GM19193 (cell line): ENCODE results near the gene GOLPH3.

Experiments used
- POLR2A ChIP-seq: IDR thresholded peaks from 4 replicates; pipeline ENCODE4 v1.6.1; 2011; ENCODE audit not compliant: insufficient read depth, insufficient read length; ENCODE audit errors: extremely low read depth

GOLPH3 gene

GRCh38 chr5:32123889-32124676, 50.0 kb downstream of the GOLPH3 start:
- no peak for TF ChIP-seq POLR2A

- TF ChIP-seq POLR2A = no peak
Measured at GRCh38 chr5:32123058-32123805, 50.9 kb downstream of the GOLPH3 start.

- no peak for TF ChIP-seq POLR2A
Measured at GRCh38 chr5:32116574-32117313, 57.4 kb downstream of the GOLPH3 start.

- no peak for TF ChIP-seq POLR2A
Measured at GRCh38 chr5:32115985-32116384, 58.1 kb downstream of the GOLPH3 start.

GRCh38 chr5:32110111-32110696, 63.9 kb downstream of the GOLPH3 start:
- TF ChIP-seq POLR2A = no peak

GRCh38 chr5:32109236-32109635, 64.9 kb downstream of the GOLPH3 start:
- TF ChIP-seq POLR2A = no peak

- no peak for TF ChIP-seq POLR2A
Measured at GRCh38 chr5:32108167-32108566, 66.0 kb downstream of the GOLPH3 start.

GRCh38 chr5:32107291-32107690, 66.8 kb downstream of the GOLPH3 start:
- TF ChIP-seq POLR2A = no peak

GRCh38 chr5:32103521-32103920, 70.6 kb downstream of the GOLPH3 start:
- TF ChIP-seq POLR2A = no peak

GRCh38 chr5:32102254-32102986, 71.7 kb downstream of the GOLPH3 start:
- no peak for TF ChIP-seq POLR2A

- no peak for TF ChIP-seq POLR2A
Measured at GRCh38 chr5:32100691-32101302, 73.3 kb downstream of the GOLPH3 start.

- no peak for TF ChIP-seq POLR2A
Measured at GRCh38 chr5:32100230-32100629, 73.9 kb downstream of the GOLPH3 start.

GRCh38 chr5:32099486-32100035, 74.6 kb downstream of the GOLPH3 start:
- no peak for TF ChIP-seq POLR2A

- TF ChIP-seq POLR2A = no peak
Measured at GRCh38 chr5:32098890-32099310, 75.2 kb downstream of the GOLPH3 start.

- no peak for TF ChIP-seq POLR2A
Measured at GRCh38 chr5:32098291-32098690, 75.8 kb downstream of the GOLPH3 start.
